ENCODE measurements around the gene DEFB121. TPM values are rescaled to one million over a fixed set of nuclear protein-coding genes. Genes with fewer than 3 reads are reported as not detected.
"Not testable (repeated sequence)": the region's sequence is repeated elsewhere in the genome, so short reads cannot be mapped to it uniquely, and the experiment has no call there.

Gene DEFB121
- total RNA-seq, 1 donor from 2014 or later: not detected

GRCh38 chr20:31440012-31440659 is 34.1 kb upstream of the DEFB121 start, which contains the start of gene DEFB123:
Gene DEFB123, plus strand, starts transcription at chr20:31440632. Its CDS starts 67 bp downstream, at chr20:31440699.
- DNase-seq (no peak), ATAC-seq (ENCODE audit: low read depth) (no peak)
- POLR2A ChIA-PET: no interaction called here
- peaks cover 6% of the 10 kb centered on the region for H3K27me3 Mint-ChIP-seq
- TF ChIP-seq CTCF (IDR thresholded peaks at IDR 0.05): no peak
- H3K27ac Mint-ChIP-seq: no peak within 1 kb of the TSS
- H3K4me1 Mint-ChIP-seq: no peaks in the 10 kb centered on the region
- H3K9me3 Mint-ChIP-seq: no peaks in the 10 kb centered on the region
- no peaks in the 10 kb centered on the region for H3K36me3 Mint-ChIP-seq (ENCODE audit: low read depth)
- intact Hi-C loops (cut with micrococcal nuclease): no loop called here
- CTCF ChIA-PET: no interaction called here
- no peak within 1 kb of the TSS for H3K4me3 Mint-ChIP-seq

- ATAC-seq (ENCODE audit: low read depth) (no peak), DNase-seq (no peak)
- CTCF ChIA-PET: no interaction called here
- Mint-ChIP-seq H3K4me1 (no peaks in the 10 kb centered on the region), H3K27me3 (peaks cover 4% of the 10 kb centered on the region), H3K36me3 (ENCODE audit: low read depth) (no peaks in the 10 kb centered on the region), H3K9me3 (peaks cover 2% of the 10 kb centered on the region), H3K4me3 (no peak overlapping the region), H3K27ac (no peak overlapping the region)
- intact Hi-C loops (cut with micrococcal nuclease): no loop called here
- no peak for TF ChIP-seq CTCF (IDR thresholded peaks at IDR 0.05)
- POLR2A ChIA-PET: no interaction called here
Measured at GRCh38 chr20:31430568-31431115, 24.6 kb upstream of the DEFB121 start.

DNA sequence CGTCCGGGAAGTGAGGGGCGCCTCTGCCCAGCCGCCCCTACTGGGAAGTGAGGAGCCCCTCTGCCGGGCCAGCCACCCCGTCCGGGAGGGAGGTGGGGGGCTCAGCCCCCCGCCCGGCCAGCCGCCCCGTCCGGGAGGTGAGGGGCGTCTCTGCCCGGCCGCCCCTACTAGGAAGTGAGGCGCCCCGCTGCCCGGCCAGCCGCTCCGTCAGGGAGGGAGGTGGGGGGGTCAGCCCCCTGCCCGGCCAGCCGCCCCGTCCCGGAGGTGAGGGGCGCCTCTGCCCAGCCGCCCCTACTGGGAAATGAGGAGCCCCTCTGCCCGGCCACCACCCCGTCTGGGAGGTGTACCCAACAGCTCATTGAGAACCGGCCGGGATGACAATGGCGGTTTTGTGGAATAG is 21.6 kb upstream of the DEFB121 start:
- H3K9me3 Mint-ChIP-seq; H3K4me3 Mint-ChIP-seq; DNase-seq; H3K36me3 Mint-ChIP-seq (ENCODE audit: low read depth); CTCF ChIA-PET; H3K27me3 Mint-ChIP-seq; ATAC-seq (ENCODE audit: low read depth); H3K27ac Mint-ChIP-seq; POLR2A ChIA-PET; intact Hi-C loops (cut with micrococcal nuclease); H3K4me1 Mint-ChIP-seq: not testable (repeated sequence)

DNA sequence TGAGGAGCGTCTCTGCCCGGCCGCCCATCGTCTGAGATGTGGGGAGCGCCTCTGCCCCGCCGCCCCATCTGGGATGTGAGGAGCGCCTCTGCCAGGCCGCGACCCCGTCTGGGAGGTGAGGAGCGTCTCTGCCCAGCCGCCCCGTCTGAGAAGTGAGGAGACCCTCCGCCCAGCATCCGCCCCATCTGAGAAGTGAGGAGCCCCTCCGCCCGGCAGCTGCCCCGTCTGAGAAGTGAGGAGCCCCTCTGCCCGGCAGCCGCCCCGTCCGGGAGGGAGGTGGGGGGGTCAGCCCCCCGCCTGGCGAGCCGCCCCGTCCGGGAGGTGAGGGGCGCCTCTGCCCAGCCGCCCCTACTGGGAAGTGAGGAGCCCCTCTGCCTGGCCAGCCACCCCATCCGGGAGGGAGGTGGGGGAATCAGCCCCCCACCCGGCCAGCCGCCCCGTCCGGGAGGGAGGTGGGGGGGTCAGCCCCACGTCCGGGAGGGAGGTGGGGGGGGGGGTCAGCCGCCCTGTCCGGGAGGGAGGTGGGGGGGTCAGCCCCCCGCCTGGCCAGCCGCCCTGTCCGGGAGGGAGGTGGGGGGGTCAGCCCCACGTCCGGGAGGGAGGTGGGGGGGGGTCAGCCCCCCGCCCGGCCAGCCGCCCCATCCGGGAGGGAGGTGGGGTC is 21.0 kb upstream of the DEFB121 start:
- intact Hi-C loops (cut with micrococcal nuclease); POLR2A ChIA-PET; CTCF ChIA-PET; ATAC-seq (ENCODE audit: low read depth); H3K36me3 Mint-ChIP-seq (ENCODE audit: low read depth); DNase-seq; H3K27me3 Mint-ChIP-seq; H3K27ac Mint-ChIP-seq; H3K4me3 Mint-ChIP-seq; H3K9me3 Mint-ChIP-seq; H3K4me1 Mint-ChIP-seq: not testable (repeated sequence)

DNA sequence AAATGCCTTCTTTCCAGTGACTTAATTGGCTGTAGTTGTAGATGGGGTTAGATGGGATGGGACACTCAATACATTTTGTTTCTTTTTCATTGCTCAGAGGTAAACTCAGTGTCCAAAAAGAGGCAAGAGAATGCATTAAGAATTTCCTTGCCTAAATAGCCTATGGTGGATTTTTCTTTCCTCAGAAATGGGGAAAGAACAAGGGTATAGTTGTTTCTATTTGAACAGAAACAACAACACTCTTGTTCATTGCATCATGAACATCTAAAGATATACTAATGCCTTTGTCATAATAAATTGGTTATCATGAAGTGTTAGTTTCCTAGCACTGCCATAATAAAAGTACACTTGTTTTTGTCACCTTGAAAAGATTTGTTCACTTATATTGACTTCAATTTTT is 19.8 kb upstream of the DEFB121 start:
- ChIA-PET CTCF (no interaction called here), POLR2A (no interaction called here)
- peaks cover 2% of the 10 kb centered on the region for H3K9me3 Mint-ChIP-seq
- no peaks in the 10 kb centered on the region for H3K36me3 Mint-ChIP-seq (ENCODE audit: low read depth)
- no peak overlapping the region for H3K27ac Mint-ChIP-seq
- no peaks in the 10 kb centered on the region for H3K4me1 Mint-ChIP-seq
- intact Hi-C loops (cut with micrococcal nuclease): no loop called here
- DNase-seq (no peak), ATAC-seq (ENCODE audit: low read depth) (no peak)
- TF ChIP-seq CTCF (IDR thresholded peaks at IDR 0.05): no peak
- H3K27me3 Mint-ChIP-seq: no peaks in the 10 kb centered on the region
- no peak overlapping the region for H3K4me3 Mint-ChIP-seq

GRCh38 chr20:31418307-31418706 is 12.3 kb upstream of the DEFB121 start:
- Mint-ChIP-seq H3K27ac (no peak overlapping the region), H3K9me3 (no peaks in the 10 kb centered on the region), H3K36me3 (ENCODE audit: low read depth) (no peaks in the 10 kb centered on the region), H3K27me3 (peaks cover 3% of the 10 kb centered on the region), H3K4me1 (no peaks in the 10 kb centered on the region), H3K4me3 (no peak overlapping the region)
- DNase-seq (no peak), ATAC-seq (ENCODE audit: low read depth) (no peak)
- ChIA-PET POLR2A (interaction anchor here (0.6 kb wide), 1 partner anchor 24 kb away, joined by 3 read pairs; no protein-coding TSS in a partner anchor), CTCF (no interaction called here)
- no peak for TF ChIP-seq CTCF (IDR thresholded peaks at IDR 0.05)
- intact Hi-C loops (cut with micrococcal nuclease): no loop called here

Measured in activated B cell treated with CpG ODN at 0.5 μM for 24 hours (primary cell).